ENCODE data around the gene SLC30A2. TPM values are rescaled to one million over a fixed set of nuclear protein-coding genes. Genes with fewer than 3 reads are reported as not detected.

SLC30A2 gene
- total RNA-seq, 3 donors from 2014 or later = 0.12 to 0.14 (median 0.13) TPM

DNA sequence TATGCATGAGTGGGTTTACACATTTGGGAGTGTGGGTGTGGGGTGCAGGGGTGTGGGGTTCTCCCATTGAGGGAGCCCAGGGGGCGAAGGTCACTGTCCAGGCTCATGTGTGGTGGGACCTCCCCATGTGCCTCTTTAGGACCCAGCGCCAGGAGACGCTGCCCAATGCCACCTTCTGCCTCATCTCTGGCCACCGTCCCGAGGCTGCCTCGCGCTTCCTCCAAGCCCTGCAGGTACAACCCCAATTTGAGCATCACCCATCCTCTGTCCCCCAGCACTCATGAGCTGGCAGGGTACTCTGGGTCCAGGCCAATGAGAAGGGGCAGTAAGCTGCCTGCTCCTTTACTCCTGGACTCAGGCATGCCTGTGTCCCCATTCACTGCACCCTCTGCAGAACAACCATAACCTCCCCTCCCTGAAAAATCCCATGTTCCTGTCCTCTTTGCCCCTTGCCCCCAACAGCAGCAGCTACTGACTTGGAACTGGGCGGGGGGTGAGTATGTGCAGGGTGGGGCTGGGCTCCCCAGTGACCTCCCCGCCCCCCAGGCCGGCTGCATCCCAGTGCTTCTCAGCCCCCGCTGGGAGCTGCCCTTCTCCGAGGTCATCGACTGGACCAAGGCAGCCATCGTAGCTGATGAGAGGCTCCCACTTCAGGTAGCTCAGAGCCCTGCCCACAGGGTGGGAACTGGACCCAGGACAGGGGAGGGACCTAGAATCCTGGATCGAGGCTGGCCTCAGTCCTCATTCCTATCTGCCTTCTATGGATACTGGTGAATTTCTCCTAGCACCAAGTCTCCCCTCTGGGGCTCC, 16.7 kb downstream of the SLC30A2 start:
- Histone ChIP-seq H3K4me1 (ENCODE audit: low read depth) (no peaks in the 10 kb centered on the region), H3K36me3 (ENCODE audit: low read depth) (no peaks in the 10 kb centered on the region), H3K9me3 (no peaks in the 10 kb centered on the region), H3K4me3 (no peak overlapping the region)
- intact Hi-C loops (cut with DNase I, micrococcal nuclease) = no loop called here
- TF ChIP-seq, protein P1, sequence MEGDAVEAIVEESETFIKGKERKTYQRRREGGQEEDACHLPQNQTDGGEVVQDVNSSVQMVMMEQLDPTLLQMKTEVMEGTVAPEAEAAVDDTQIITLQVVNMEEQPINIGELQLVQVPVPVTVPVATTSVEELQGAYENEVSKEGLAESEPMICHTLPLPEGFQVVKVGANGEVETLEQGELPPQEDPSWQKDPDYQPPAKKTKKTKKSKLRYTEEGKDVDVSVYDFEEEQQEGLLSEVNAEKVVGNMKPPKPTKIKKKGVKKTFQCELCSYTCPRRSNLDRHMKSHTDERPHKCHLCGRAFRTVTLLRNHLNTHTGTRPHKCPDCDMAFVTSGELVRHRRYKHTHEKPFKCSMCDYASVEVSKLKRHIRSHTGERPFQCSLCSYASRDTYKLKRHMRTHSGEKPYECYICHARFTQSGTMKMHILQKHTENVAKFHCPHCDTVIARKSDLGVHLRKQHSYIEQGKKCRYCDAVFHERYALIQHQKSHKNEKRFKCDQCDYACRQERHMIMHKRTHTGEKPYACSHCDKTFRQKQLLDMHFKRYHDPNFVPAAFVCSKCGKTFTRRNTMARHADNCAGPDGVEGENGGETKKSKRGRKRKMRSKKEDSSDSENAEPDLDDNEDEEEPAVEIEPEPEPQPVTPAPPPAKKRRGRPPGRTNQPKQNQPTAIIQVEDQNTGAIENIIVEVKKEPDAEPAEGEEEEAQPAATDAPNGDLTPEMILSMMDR (IDR thresholded peaks at IDR 0.05) = no peak
- no peak for DNase-seq
- ATAC-seq = no peak

DNA sequence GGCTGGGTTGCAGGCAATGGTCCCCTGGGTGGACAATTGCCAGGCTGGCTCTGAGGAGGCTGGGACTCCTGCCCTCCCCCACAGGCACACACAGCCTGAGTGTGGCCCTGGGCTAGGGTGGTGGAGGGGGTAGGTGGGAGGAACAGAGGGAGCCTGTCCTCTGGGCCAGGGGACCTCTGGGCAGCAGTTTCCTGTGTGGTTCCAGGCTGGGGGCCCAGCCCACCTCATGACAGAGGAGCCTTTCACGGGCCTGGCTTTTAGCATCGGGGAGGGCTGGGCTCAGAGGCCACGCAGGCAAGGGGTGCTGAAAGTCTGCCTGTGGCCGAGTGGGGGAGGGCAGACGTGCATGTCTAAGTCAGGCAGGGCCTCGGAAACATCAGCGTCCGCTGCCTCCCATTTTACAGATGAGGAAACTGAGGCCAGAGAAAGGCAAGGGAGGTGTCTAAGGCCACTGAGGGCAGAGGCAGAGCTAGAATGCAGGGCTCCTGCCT, 17.4 kb downstream of the SLC30A2 start:
- TF ChIP-seq, protein P1 (IDR thresholded peaks at IDR 0.05) = no peak

DNA sequence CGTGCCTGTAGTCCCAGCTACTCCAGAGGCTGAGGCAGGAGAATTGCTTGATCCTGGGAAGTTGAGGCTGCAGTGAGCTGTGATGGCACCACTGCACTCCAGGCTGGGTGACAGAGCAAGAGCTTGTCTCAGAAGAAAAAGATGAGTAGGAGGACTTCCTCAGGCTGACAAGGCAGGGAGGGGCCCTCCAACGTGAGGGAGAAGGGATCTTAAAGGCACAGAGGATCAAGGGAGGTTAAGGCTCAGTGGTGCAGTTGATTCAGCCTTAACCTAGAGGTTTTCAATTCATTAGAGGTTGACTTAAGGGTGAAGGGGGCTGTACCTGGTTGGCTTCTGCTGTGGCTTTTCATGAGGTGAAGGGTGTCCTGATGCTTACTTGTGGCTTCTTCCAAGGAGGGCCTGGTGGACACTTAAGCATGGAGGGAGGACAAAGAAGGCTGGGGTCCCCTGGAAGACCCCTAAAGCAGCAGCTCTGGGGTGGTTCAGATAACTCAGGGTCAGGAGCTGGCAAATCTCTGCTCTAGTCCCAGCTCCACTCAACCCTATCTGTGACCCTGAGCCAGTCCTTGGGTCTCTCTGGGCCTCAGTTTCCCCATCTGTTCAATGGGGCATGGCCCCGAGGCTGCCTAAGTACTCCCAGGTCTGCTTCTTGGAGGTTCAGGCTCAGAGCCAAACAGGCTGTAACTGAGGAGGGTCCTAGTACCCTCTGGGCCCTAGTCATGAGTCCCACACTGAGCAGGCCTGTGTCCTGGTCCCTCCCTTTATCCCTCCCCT, 18.0 kb downstream of the SLC30A2 start:
- intact Hi-C loops (cut with DNase I, micrococcal nuclease) = no loop called here
- H3K36me3 ChIP-seq (ENCODE audit: low read depth) = no peaks in the 10 kb centered on the region
- TF ChIP-seq, protein P1 (IDR thresholded peaks at IDR 0.05) = no peak
- DNase-seq = no peak
- H3K4me3 ChIP-seq = no peak overlapping the region
- ATAC-seq = peak; percentile 15
- H3K4me1 ChIP-seq (ENCODE audit: low read depth) = no peaks in the 10 kb centered on the region
- H3K9me3 ChIP-seq = no peaks in the 10 kb centered on the region

More for the DNA sequence above, 17.4 kb downstream of the SLC30A2 start:
- no peak overlapping the region for H3K4me3 ChIP-seq
- ATAC-seq (no peak), DNase-seq (no peak)
- no peaks in the 10 kb centered on the region for H3K9me3 ChIP-seq
- H3K4me1 ChIP-seq (ENCODE audit: low read depth) = no peaks in the 10 kb centered on the region
- intact Hi-C loops (cut with DNase I, micrococcal nuclease) = no loop called here
- no peaks in the 10 kb centered on the region for H3K36me3 ChIP-seq (ENCODE audit: low read depth)

DNA sequence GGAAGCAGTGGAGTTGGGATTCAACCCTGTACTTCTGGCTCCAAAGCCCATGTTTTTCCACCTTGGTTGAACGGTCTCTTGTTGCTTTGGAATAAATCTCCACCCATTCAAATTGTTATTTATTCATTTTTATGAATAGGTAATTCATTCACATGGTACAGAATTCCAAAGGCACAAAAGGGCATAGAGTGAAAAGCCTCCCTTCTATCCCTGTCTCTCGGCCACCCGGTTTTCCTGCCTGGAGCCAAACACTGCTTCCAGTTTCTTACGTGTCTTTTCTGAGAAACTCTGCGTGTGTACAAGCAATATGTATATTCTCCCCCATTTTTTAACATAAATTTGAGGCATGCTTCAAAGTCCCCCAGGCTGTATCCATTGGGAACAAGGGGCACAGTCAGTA, 20.4 kb downstream of the SLC30A2 start:
- DNase-seq (no peak), ATAC-seq (no peak)

DNA sequence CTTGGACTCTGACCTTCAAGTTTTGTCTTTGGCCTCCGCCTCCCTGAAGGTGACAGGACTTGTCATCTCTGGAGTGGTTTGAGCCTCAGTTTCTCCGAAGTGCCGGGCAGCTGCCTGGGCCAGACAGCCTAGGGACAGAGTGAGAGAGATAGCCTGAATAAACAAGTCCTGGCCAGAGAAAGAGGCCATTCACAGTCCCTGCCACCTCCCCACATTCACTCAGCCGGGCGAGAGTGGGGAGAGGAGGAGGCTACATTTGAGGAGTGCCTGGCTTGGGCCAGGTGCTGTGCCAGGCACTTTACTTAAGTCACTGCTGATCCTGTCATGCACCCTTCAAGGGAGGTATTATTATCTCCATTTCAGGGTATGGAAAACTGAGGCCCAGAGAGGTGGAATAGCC, 20.9 kb downstream of the SLC30A2 start:
- ATAC-seq = no peak
- intact Hi-C loops (cut with DNase I, micrococcal nuclease) = no loop called here
- H3K9me3 ChIP-seq = no peaks in the 10 kb centered on the region
- TF ChIP-seq, protein P1 (IDR thresholded peaks at IDR 0.05) = no peak
- no peaks in the 10 kb centered on the region for H3K36me3 ChIP-seq (ENCODE audit: low read depth)
- no peaks in the 10 kb centered on the region for H3K4me1 ChIP-seq (ENCODE audit: low read depth)
- no peak for DNase-seq
- H3K4me3 ChIP-seq = no peak overlapping the region

More for the DNA sequence above, 20.4 kb downstream of the SLC30A2 start:
- Histone ChIP-seq H3K36me3 (ENCODE audit: low read depth) (no peaks in the 10 kb centered on the region), H3K4me3 (no peak overlapping the region), H3K9me3 (no peaks in the 10 kb centered on the region), H3K4me1 (ENCODE audit: low read depth) (no peaks in the 10 kb centered on the region)
- TF ChIP-seq, protein P1 (IDR thresholded peaks at IDR 0.05) = no peak
- intact Hi-C loops (cut with DNase I, micrococcal nuclease) = no loop called here

Data from mucosa of descending colon (tissue), 3 donors.